Psoas muscle (tissue), 8 donors: ENCODE measurements around the gene STARD10. TPM values are rescaled to one million over a fixed set of nuclear protein-coding genes. Genes with fewer than 3 reads are reported as not detected.
"Not testable (repeated sequence)": the region's sequence is repeated elsewhere in the genome, so short reads cannot be mapped to it uniquely, and the experiment has no call there.

Experiments
- ATAC-seq, 4 donors: fragments of 200-7000 bp; cut with Tn5 transposase; one replicate each; pipeline ENCODE4 v1.9.1; 2020; ENCODE audit warnings: moderate library complexity in 3 of 4, mild to moderate bottlenecking in 2 of 4
- DNase-seq, 2 donors: peaks; one replicate each; pipeline ENCODE4 v3.0.0-alpha.2; 2020
- H3K27ac ChIP-seq: fragments of 200-600 bp; one replicate; pipeline ENCODE4 v1.8.0; 2022
- H3K27me3 ChIP-seq, 3 donors: fragments of 200-600 bp in 1 of 3; one replicate each; pipeline versions ENCODE4 v1.6.1 to v1.8.0; 2013 to 2022; ENCODE audit warnings: low read length in 2 of 3, mild to moderate bottlenecking in 2 of 3, moderate library complexity in 1 of 3; ENCODE audit not compliant: insufficient read depth in 3 of 3
- H3K36me3 ChIP-seq, 2 donors: fragments of 200-600 bp in 1 of 2; one replicate each; pipeline versions ENCODE4 v1.6.1 to v1.8.0; 2013 to 2022; ENCODE audit warnings: low read depth in 1 of 2, mild to moderate bottlenecking in 1 of 2, moderate library complexity in 1 of 2; ENCODE audit not compliant: insufficient read depth in 1 of 2
- H3K4me1 ChIP-seq: fragments of 200-600 bp; one replicate; pipeline ENCODE4 v1.8.0; 2022
- H3K4me3 ChIP-seq: fragments of 200-600 bp; one replicate; pipeline ENCODE4 v1.8.0; 2022; ENCODE audit warnings: mild to moderate bottlenecking
- H3K9me3 ChIP-seq: fragments of 200-600 bp; one replicate; pipeline ENCODE4 v1.8.0; 2022
- WGBS, 3 donors: extraction: QIAGEN DNeasy Blood & Tissue Kit; methylation state at CpG; one replicate each; pipeline versions ENCODE4 v1.1.6 to v1.1.7; 2013; 5-methylcytosine and 5-hydroxymethylcytosine counted together
- intact Hi-C, 2 donors: fragments of 100-400 bp; cut with DNase I; formaldehyde crosslinking; loops; one replicate each; pipeline versions ENCODE4 v1.11.0 to v1.14.2; 2022
- polyA plus RNA-seq, 3 donors: library from polyadenylated mRNA; stranded (reverse); fragments of 200-250 nt; gene quantifications; one replicate each; pipeline ENCODE4 v1.2.3, GENCODE V29; 2013
- total RNA-seq, 4 donors: library from RNA; stranded (reverse); fragmentation: NEBNext Ultra II Directional in 2 of 4; extraction: Animal tissue kit (Norgen Biotek cat#: 25700) in 2 of 4; gene quantifications; one replicate each; pipeline versions ENCODE4 v1.2.1 to v1.2.4, GENCODE V29; 2021 to 2023
- TF ChIP-seq, protein P1 (sequence below): fragments of 200-600 bp; IDR thresholded peaks from one replicate; pipeline ENCODE4 v1.8.0; 2022; ENCODE audit warnings: antibody characterized with exemption
- donor health status: healthy with polysubstance abuse.
- donor health status: DM: no; HTN: no; CAD: no; lungs with moderate emphysema.
- donor health status: Bipolar disorder and iron deficiency.
- donor health status: healthy.
- donor health status: DM: yes; HTN: yes; CAD: no.
- donor health status: DM: no; HTN: no; CAD: no.
- donor health status: DM: no; HTN: no; CAD: no.
- donor health status: DM: yes; HTN: yes; CAD: no.

The STARD10 gene
- total and polyA plus RNA-seq, 7 donors, result 18.6 to 99.9 (median 57.3) TPM

DNA sequence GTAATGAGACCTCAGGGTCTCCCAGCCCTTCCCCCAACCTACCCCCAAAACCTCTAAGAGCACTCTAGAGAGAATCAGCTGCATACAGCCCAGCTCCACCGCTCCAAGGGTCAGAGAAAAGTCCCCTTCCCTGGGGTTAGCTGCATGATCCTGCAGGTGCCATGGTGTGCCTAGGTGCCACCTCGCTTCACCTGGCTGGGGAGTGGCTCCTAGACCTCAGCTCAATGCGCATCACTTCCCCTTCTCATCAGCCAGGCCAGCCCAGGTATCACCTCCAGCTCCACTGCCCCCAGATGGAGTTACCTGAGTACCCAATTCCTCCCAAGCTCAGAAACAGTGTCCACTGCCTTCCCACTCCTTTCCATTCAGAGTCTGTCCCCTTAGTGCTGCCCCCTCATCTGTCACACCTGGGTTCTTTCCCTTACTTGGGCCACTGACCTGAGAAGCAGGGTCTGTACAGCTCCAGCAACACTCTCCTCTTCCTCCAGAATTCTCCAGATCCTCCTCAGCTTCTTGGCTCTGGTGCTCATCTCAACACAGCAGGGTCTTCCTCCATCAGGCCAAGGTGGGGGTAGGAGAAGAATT is 1.3 kb downstream of the STARD10 start:
- H3K27ac ChIP-seq, result peak overlapping the region; percentile 91
- ATAC-seq, result no peak
- peaks cover 24% of the 10 kb centered on the region for H3K4me1 ChIP-seq
- no peak for DNase-seq
- WGBS, 3 donors, result 95 to 100% (median 98%) methylated on average over 3 of the region's 3 CpGs
- TF ChIP-seq, protein P1, sequence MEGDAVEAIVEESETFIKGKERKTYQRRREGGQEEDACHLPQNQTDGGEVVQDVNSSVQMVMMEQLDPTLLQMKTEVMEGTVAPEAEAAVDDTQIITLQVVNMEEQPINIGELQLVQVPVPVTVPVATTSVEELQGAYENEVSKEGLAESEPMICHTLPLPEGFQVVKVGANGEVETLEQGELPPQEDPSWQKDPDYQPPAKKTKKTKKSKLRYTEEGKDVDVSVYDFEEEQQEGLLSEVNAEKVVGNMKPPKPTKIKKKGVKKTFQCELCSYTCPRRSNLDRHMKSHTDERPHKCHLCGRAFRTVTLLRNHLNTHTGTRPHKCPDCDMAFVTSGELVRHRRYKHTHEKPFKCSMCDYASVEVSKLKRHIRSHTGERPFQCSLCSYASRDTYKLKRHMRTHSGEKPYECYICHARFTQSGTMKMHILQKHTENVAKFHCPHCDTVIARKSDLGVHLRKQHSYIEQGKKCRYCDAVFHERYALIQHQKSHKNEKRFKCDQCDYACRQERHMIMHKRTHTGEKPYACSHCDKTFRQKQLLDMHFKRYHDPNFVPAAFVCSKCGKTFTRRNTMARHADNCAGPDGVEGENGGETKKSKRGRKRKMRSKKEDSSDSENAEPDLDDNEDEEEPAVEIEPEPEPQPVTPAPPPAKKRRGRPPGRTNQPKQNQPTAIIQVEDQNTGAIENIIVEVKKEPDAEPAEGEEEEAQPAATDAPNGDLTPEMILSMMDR, result no peak
- no peaks in the 10 kb centered on the region for H3K9me3 ChIP-seq
- H3K27me3 ChIP-seq, result no peaks in the 10 kb centered on the region
- H3K36me3 ChIP-seq, result no peaks in the 10 kb centered on the region
- no peak overlapping the region for H3K4me3 ChIP-seq
- intact Hi-C loops, result loop anchor here (2.0 to 5.0 kb wide), 3 partner anchors 66 to 205 kb away; no protein-coding TSS in a partner anchor

DNA sequence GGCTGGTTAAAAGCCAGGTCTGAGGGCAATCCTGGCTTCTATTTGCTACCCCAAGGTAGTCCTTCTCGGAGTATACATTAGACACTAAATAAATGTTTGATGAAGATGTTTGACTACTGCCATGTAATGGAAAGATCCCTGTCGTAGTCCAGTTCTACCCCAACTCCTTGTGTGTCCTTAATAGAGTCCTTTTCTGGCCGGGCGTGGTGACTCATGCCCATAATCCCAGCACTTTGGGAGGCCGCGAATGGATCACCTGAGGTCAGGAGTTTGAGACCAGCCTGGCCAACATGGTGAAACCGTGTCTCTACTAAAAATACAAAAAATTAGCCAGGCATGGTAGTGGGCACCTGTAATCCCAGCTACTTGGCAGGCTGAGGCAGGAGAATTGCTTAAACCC is 2.6 kb downstream of the STARD10 start:
- H3K9me3 ChIP-seq, DNase-seq, H3K27ac ChIP-seq, H3K36me3 ChIP-seq, H3K27me3 ChIP-seq, H3K4me3 ChIP-seq, ATAC-seq: not testable (repeated sequence)
- WGBS, 3 donors, result 84 to 89% (median 87%) methylated on average over 7 of the region's 7 CpGs
- intact Hi-C loops, result loop anchor here in 1 of 2 donors (5.0 kb wide), 1 partner anchor 204 kb away; no protein-coding TSS in a partner anchor
- peaks cover 24% of the 10 kb centered on the region for H3K4me1 ChIP-seq

DNA sequence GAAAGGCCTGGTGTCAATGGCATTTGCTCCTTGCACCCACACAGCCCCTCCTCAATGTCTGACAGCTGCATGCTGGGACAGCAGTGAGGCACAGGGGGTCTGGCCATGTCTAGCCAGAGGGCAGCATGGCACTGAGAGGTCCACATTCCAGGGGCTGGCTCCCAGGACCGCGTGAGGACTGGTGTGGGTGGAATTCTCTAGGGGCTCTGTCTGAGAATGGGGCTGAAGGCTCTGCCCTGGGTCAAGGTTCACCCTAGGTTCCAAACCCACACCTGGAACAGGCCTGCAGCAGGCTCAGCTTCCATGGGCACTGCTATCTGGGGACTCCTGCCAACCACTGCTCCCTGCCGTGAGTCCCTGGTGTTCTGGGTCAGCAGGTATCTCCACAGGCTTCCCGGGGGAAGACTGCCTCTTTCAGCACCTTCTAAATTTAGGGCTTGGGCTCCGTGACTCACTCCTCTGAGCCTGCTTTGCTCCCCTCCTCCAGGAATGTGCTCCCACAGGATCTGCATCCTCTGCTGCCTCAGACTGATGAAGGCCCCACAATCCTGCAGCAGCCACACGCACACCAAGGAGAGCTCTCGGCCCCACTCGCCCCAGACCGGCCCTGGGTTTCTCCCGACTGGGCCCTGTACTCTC is 4.2 kb downstream of the STARD10 start:
- ATAC-seq (peak; percentile 38 to 70 (median 52)), DNase-seq (peak in 1 of 2 donors; percentile 72)
- 43 to 55% (median 48%) methylated on average over 10 of the region's 10 CpGs for WGBS, 3 donors
- TF ChIP-seq, protein P1, result no peak
- H3K9me3 ChIP-seq, result no peaks in the 10 kb centered on the region
- H3K36me3 ChIP-seq, result no peaks in the 10 kb centered on the region
- intact Hi-C loops, result loop anchor here in 1 of 2 donors (5.0 kb wide), 1 partner anchor 202 kb away; no protein-coding TSS in a partner anchor
- peak overlapping the region; percentile 63 for H3K27ac ChIP-seq
- H3K4me3 ChIP-seq, result no peak overlapping the region
- H3K27me3 ChIP-seq, result no peaks in the 10 kb centered on the region
- peaks cover 24% of the 10 kb centered on the region for H3K4me1 ChIP-seq

DNA sequence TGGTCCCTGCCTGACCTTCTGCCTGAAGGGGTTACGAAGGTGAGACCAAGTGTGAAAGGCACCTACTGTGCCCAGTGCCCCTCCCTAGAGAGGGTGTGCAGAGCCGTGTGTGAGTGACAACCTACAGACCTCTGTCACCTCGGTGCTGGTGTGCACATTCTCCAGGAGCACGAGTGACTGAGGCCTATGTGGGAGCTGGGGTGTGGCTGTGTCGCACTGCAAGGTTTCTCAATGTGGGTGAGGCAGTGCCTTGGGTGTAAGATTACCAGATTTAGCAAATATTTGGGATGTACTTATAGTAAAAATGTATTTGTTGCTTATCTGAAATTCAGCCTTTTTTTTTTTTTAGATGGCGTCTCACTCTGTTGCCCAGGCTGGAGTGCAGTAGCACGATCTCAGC is 5.6 kb downstream of the STARD10 start:
- ATAC-seq (no peak), DNase-seq (no peak)
- peaks cover 16% of the 10 kb centered on the region for H3K4me1 ChIP-seq
- H3K27me3 ChIP-seq, result no peaks in the 10 kb centered on the region
- TF ChIP-seq, protein P1, result no peak
- no peak overlapping the region for H3K27ac ChIP-seq
- no peak overlapping the region for H3K4me3 ChIP-seq
- H3K36me3 ChIP-seq, result no peaks in the 10 kb centered on the region
- 84 to 91% (median 88%) methylated on average over 7 of the region's 7 CpGs for WGBS, 3 donors
- intact Hi-C loops, result no loop called here
- no peaks in the 10 kb centered on the region for H3K9me3 ChIP-seq

DNA sequence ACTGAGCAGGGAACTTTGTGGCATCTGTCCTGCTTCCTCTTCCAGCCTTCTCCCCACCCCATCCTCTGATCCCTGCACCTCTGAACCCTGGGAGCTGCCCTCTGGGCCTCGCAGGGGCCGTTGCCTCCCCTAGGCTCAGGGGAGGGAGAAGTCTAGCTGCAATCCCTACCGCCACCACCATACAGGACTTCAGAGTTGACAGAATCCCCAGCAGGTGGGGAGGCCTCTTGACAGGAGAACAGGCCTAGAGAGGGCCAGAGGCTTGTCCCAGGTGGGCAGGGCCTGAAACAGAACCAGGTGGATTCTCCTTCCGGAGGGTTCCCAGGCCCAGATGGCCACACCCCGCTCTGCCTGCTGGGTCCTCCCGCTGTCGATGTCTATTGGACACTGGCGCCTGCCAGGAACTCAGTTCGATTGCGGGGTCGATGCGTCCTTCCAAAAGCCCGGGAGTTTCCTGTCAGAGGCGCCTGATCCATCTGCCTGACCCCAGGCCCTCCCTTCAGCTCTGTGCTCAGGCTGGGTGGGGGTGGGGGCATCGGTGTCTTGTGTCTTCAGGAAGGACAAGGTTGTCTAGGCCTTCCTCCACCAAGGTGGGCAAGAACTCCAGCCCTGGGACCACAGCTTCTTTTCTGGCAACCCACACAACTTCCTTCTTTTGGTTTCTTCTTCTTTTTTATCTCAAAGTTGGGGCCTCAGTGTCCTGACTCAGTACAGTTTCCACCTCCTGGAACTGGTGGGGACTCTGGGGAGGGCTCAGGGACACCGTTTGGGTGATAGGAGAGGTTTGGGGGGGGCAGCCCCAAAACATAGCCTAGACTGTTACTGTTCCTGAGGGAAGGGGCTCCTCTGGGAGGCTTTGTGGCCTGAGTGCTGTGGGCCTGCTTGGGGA is 6.4 kb downstream of the STARD10 start:
- no peak for ATAC-seq
- no peaks in the 10 kb centered on the region for H3K9me3 ChIP-seq
- H3K36me3 ChIP-seq, result no peaks in the 10 kb centered on the region
- no peak overlapping the region for H3K4me3 ChIP-seq
- 63 to 73% (median 70%) methylated on average over 16 of the region's 16 CpGs for WGBS, 3 donors
- H3K27me3 ChIP-seq, result no peaks in the 10 kb centered on the region
- TF ChIP-seq, protein P1, result no peak
- H3K4me1 ChIP-seq, result peaks cover 11% of the 10 kb centered on the region
- no peak for DNase-seq
- intact Hi-C loops, result no loop called here
- no peak overlapping the region for H3K27ac ChIP-seq
